IPS-NIHi11 (cell line): ENCODE measurements around the gene SKIL.

ENCODE experiments used
- DNase-seq: peaks from one replicate; pipeline ENCODE4 v3.0.0; 2012; ENCODE audit warnings: mixed read lengths, low spot score

SKIL gene

DNA sequence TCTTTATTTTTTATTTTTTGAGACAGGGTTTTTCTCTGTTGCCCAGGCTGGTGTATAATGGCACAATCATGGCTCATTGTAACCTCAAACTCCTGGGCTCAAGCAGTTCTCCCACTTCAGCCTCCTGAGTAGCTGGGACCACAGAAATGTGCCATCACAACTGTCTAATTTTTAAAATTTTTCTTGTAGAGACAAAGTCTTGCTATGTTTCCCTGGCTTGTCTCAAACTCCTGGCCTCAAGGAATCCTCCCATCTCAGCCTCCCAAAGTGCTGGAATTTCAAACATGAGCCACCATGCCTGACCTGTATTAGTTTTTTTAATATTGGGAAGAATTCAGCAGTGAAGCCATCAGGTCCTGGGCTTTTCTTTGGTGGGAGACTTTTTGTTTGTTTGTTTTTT lies 47.6 kb downstream of the SKIL start:
- DNase-seq: no peak

DNA sequence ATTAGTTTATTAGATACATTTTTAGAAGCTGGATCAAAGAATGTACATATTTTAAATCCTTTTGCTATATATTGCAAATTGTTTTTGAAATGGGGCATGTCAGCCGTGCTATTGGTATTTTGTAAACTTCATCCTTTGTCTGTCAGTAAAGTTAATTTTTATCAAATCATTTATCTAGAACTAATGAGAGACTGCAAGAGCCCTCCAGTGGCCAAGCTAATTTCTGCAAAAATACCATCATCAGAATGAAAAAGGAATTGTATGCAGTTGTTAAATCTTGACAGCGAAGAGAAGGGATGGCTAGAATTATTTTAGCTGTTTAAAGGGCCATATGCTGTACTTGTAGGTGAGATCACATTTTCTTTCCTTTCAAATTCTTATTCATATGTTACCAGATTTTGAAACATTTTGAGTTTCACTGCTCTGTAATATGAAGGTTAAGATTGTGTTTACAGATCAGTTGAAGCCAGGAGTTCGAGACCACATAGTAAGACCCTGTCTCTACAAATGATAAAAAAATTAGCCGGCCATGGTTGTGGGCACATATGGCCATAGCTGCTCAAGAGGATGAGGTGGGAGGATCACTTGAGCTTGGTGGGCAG lies 53.0 kb downstream of the SKIL start:
- no peak for DNase-seq

DNA sequence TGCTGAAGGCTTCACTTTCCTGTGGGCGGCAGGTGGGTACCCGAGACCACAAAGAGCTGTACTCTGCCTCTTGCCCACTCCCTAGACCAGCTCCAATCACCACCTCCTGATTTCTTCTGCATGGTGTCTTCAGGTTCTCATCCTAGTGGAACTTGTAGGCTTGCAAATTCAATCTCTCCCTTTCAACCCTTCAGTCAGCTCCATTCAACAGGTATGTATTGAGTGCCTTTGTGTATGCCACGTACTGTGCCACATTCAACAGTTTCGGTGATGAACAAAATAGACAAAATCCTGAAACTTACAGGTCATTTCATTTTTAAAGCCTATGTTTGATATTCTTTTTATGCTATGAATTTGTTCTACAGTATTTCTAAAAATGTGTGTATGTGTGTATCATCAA lies 55.8 kb downstream of the SKIL start:
- no peak for DNase-seq

DNA sequence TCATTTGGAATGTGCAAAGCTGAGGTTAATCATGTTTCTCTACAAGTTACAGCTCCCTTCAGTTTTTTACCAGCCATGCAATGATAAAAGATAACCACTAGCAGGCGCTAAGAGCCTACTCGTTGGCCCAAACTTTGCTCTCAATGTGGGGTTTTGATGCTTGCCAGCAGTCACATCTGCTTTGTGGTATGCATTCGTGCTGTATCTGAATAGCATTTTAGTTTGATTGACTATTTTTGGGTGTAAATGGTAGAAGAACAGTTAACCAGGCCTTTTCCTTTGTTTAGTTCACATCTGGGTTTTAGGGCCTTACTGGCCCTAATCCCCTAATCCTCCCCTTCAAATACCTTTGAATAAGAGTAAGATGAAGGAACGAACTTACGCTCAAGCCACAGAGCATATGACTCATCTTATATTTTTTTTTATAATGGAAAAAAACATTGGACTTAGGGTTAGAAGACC lies 56.7 kb downstream of the SKIL start:
- DNase-seq: peak; percentile 69

DNA sequence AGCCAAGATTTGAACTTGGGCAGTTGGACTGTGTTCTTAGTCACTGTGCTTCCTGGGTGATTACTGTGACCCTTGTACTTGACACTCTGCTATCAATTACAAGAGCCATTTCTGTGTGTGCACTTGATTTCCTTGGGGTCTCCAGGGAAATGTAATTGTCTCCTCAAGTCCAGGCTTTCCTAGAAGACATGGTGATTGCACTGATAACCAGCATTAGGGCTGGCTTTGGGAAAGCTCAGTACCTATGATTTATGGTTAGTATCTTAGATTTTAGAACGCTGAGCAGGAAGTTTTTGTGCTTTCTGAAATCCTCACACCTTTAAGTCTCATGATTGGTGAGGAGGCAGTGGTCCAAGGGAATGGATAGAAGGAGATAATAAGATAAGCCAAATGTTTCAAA lies 59.6 kb downstream of the SKIL start:
- DNase-seq: no peak

DNA sequence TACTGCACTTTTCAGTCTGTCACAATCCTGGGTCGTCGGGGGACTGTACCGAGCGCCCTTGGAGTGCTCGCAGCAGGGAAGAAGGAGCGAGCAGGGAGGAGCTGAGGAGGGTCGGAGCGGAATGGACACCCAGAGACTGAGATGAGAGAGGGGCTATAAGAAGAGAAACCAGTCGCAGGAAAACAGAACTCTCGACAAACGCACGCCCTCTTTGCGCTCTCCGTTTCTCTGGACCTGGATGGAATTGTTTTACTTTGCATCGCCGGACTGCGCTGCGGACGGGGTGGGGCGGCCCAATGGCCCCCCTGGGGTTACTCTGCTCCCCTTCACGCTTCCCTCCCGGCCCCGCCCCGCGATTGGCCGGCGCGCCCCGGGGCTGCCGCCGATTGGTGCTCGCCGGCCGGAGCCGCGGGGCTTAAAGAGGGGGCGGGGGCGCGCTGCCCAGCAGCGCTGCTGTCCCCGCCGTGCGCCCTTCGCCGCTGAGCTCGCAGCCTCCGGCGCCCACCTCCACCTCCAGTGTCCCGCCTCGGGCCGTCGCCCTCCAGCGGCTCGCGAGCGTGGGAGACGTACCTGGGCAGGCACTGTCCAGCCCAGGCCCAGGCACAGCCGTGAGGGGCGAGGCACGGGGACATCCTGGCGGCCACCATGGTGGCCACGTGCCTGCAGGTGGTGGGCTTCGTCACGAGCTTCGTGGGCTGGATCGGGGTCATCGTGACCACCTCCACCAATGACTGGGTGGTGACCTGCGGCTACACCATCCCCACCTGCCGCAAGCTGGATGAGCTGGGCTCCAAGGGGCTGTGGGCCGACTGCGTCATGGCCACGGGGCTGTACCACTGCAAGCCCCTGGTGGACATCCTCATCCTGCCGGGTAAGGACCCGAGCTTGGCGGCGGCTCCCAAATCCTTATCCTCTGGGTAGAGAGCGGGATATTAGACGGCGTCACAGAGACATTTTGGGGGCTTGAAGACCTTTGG lies 61.2 kb downstream of the SKIL start, which contains the start of gene CLDN11:
TSS of gene CLDN11 (plus strand) at position 447 of the 977 bp plus-strand sequence. CDS start at position 646, 199 bp downstream.
- peak; percentile 94 for DNase-seq

DNA sequence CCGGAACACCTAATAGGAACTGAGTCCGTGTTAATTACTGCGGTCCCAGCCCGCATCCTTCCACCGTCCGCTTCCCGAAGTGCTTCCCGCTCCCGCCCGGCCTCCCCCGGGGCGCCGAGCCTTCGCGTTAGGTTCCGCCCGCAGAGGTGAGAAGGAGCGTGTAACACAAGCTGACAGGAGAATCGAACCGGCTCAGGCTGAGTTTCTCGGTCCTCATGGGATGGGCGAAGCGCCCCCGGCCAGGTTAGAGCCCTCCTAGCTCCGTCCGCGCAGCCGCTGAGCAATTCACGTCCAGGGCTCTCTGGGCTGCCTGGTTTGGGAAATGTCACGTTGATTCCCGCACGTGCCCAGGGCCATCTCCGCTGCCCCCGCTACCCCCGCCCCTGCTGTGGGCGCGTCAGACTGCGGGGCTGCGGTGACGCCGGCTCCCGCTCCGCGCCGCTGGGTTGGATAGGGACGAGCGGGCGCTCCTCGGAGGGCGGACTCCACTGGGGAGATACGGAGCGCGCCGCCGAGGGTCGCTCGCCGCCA lies 62.1 kb downstream of the SKIL start:
- DNase-seq: peak; percentile 64

DNA sequence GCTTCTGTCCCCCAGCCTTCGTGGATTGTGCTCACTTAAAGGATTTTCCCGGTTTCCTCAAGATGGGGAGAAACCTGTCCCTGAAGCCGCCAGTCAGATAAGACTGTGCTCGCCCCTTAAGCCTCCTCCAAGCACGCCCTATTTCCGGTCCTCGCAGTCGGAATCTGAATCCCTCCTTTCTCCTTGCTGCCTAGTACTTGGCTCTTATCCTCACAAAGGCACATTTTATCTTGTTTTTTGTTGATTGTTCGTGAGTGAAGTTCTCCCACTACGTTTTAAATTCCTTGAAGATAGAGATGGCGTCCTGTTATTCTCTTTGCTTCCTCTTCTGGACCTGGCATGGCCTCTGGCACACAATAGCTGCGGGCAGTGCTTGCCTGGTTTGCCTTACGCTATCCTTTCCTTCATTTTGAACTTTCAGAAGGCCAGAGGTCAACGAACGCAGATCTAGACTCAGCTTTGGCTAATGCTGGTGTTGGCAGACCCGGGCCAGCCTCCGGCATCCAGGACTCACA lies 62.8 kb downstream of the SKIL start:
- peak; percentile 35 for DNase-seq

DNA sequence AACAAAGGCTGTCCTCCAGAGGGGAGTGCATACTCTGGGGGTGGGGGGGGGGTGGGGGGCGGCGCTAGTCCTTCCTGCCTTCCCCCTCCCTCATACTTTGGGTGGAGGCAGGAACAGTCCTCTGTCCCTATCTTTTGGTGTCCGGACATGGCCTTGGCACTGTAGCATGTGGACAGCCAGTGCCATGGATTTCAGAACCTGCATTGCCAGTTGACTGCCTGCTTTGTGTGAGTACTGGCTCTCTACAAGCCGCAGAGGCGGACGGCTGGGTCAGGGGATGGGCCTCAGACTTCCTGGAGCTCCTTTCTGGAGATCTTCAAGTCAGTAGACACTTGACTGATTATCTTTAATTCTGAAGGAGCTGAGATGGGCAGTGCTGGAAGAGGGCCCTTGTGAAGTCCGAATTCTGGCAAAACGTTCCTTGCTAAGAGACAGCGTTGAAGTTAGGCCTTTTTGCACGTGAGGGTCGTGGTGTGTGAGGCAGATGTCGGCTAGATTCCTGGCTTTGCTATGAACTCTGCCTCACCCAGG lies 63.7 kb downstream of the SKIL start:
- DNase-seq: no peak

DNA sequence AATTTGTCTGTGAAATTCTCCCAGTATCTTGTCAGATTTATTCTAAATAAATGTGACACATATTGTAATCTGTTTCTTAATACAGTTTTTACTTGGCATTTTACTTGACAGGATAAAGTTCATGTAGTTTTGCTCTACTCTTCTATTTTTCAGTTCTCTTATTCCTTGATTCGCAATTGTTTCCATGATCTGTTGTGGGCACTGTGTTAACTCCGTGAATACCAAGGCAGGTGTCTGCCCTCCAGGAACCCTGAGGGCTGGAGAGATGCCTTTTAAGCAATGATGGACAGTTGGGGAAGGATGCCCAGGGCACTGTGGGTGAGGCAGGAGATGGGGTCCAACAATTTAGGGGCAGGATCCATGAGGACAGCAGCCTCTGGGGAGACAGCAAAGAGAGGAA lies 64.2 kb downstream of the SKIL start:
- DNase-seq: no peak

DNA sequence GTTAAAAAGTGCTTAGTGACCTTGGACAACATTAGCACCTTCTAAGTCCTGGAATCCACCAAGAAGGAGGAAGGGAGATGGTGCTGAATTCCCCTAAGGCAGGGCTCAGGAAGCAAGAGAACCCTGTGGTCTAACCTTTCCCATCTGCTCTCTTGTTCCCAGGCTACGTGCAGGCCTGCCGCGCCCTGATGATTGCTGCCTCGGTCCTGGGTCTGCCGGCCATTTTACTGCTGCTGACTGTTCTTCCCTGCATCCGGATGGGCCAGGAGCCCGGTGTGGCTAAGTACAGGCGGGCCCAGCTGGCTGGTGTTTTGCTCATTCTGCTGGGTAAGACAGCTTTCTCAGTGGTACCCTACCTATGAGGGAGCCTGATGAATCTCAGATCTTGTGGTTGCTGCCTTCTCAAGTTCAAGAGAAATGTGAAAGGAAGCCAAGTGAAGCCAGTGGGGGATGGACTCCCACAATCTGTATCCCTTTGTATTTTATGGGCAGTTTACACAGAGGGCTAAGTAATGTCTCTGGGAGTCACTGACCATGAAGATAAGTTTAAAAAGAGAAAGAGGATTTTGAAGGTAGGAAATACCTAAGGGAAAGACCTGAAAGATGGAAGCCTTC lies 65.6 kb downstream of the SKIL start:
- no peak for DNase-seq

DNA sequence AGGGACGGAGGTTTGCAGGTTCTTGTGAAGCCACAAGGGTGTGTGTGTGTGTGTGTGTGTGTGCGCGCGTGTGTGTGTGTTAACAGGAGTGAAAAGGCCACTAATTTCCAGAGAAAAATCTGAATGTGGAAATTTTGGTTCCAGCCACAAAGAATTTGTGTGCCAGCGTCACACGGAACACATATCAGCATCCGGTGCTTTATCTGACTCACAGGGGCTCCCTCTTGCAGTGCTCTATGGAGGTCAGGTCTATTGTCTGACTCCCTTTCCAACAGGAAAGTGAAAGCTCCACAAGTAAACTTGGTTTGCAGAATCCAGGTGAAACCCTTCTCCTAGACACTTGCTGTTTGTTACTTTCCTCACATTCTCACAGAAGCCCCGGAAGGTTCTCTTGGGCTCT lies 67.4 kb downstream of the SKIL start:
- DNase-seq: no peak

DNA sequence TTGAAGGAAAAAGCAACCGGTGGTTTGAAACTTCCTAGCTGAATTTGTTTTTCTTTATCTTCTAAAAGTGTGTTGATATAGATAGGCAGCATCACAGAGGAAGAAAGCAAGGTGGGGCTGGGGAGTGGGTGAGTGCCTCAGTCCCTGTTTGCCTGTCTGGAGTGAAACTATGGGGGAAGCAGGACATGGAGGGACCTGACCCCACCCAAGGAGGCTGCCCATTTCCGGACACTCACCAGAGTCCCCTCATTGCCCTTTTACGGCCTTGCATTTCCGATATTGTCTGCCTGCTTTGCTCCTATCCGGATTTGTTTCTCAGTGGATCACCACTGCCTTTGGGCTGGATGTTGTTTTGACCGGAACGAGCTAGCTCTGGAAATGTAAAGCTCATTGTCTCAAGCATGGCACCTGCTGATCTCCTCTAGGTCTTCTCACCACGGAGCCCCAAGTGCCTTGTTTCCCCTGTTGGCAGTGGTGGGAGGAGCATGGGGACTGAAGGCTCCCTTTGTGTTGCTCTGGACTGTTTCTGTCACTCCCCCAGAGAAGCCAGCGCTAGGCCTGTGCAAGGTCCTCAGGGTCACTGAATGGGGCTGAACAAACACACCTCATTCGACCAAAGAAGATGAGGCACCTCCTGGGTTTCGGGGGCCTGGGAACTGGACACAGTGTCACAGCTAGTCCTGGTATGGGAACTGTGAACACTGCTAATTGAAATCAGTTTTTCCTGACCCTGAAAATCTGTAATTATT lies 68.2 kb downstream of the SKIL start:
- peak; percentile 57 for DNase-seq

DNA sequence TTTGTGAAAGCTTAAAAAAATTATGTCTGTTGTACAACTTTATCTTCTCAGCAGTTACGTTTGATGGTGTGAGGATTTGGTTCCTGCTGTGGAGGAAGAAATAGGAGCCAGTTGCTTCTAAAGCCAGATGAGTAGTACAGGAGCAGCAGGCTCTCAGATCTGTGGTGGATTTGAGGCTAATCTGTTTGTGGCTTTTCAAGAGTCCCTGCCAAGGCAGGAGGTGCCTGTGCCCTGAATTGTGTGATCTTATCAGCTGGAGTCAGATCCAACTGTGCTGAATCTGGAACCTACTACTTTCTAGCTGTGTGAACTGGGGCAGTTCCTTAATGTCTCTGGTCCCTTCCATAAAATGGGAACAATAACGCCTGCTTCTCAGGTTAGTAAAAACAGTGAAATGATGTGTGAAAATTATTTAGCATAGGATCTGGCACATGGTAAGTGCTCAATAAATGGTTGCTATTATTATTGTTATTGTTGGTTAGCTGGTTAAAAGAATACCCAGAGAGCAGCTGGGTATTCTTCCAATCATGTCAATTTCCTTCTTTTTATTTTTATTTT lies 68.8 kb downstream of the SKIL start:
- DNase-seq: no peak

DNA sequence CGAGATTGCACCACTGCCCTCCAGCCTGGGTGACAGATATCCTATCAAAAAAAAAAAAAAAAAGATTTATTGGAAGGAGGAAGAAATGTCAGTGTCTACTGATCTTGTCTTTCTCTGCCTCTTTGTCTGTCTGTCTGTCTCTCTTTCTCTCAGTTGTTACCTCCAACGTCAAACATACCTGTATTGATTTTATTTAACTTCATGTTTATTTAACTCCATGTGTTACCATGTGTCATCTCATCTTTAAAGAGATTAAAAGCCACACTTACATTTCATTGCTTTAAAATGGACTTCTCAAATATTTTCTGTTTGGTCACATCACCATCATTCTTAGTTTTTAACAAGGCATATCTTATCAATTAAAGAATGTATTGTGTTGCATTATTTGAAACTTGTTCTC lies 70.6 kb downstream of the SKIL start:
- no peak for DNase-seq

DNA sequence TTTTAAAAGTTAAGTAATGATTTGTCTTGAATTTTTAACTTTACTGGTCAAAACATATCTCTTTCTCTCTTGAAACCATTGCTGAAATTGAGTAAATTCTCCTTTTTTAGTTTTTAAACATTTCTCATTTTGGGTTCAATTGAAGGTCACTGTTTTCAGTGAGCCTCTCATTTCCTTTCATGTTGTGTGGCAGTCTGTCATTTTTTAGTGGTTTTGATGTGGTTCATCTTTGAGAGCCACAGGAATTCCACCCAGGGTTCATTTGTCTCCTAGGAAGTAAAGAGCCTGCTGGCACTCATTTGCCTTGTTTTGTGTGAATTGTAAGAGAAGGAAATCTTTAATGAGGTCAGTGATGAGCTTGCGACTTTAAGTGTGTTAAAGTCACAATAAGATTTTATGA lies 71.5 kb downstream of the SKIL start:
- no peak for DNase-seq

DNA sequence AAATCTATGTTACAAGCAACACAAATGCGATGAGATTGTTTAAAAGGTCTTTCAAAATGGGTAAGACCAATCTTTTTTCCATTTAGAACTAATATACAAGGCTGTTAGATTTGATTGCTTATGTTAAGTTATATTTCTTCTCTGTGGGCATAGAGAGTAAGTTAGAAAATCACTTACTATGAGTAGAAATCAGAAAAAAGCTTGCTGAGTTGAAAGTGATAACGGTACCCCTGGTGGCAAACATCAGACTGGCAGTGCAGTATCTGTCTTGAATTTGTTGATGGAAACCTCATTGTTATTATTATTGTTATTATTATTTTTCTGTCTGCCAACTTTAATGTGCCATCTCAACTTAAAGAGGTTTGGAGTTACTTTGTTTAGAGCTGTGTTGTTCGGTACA lies 73.5 kb downstream of the SKIL start:
- no peak for DNase-seq

DNA sequence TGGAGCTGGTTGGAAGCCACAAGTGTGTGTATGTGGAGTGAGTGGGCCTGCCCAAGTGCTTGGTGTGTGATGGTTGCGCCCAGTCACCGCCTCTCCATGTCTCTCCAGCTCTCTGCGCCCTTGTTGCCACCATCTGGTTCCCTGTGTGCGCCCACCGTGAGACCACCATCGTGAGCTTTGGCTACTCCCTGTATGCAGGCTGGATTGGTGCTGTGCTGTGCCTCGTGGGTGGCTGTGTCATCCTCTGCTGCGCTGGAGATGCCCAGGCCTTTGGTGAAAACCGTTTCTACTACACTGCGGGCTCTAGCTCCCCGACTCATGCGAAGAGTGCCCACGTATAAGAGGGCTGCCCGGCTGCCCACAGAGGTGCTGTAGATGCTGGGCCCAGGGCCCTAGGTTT lies 74.9 kb downstream of the SKIL start:
- no peak for DNase-seq

DNA sequence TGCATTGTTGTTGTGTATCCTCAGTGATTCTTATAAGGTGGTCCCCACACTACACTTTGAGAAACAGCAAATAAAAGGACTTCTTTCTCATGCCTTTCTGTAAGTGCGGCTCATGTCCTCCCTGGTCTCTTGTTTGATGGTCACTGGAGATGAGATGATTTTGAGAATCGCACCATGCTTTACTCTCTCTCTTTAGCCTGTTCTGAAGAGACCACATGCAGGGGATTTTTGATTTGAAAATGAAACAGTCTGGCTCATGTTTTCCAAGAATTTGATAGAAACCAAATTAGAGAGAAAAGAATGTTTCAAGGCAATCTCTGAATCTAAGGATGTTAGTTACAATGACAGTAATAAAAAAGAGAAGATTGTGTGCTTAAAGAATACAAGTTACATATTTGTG lies 79.2 kb downstream of the SKIL start:
- no peak for DNase-seq

DNA sequence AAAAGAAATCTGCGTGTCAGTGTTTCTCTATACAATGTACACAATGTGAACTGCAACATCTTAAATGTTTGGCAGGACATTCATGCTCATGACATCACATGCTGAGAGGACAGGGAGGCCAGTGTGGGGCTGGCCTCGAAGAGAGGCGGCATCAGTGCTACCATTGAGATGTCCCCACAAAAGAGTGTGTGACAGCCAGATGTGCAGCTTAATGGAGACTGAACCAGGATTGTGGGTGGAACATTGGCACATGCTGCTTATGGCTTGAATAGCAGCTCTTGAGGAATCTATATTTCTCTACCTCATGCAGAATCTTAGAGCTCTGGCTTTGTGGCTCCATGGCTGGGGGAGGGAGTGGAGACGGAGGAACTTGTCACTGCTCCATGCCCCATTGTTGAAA lies 79.7 kb downstream of the SKIL start:
- DNase-seq: no peak
